ENCODE measurements around the gene AHDC1.
"Not testable (repeated sequence)": the region's sequence is repeated elsewhere in the genome, so short reads cannot be mapped to it uniquely, and the experiment has no call there.

The AHDC1 gene, protein sequence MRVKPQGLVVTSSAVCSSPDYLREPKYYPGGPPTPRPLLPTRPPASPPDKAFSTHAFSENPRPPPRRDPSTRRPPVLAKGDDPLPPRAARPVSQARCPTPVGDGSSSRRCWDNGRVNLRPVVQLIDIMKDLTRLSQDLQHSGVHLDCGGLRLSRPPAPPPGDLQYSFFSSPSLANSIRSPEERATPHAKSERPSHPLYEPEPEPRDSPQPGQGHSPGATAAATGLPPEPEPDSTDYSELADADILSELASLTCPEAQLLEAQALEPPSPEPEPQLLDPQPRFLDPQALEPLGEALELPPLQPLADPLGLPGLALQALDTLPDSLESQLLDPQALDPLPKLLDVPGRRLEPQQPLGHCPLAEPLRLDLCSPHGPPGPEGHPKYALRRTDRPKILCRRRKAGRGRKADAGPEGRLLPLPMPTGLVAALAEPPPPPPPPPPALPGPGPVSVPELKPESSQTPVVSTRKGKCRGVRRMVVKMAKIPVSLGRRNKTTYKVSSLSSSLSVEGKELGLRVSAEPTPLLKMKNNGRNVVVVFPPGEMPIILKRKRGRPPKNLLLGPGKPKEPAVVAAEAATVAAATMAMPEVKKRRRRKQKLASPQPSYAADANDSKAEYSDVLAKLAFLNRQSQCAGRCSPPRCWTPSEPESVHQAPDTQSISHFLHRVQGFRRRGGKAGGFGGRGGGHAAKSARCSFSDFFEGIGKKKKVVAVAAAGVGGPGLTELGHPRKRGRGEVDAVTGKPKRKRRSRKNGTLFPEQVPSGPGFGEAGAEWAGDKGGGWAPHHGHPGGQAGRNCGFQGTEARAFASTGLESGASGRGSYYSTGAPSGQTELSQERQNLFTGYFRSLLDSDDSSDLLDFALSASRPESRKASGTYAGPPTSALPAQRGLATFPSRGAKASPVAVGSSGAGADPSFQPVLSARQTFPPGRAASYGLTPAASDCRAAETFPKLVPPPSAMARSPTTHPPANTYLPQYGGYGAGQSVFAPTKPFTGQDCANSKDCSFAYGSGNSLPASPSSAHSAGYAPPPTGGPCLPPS (N-terminal part only)

DNA sequence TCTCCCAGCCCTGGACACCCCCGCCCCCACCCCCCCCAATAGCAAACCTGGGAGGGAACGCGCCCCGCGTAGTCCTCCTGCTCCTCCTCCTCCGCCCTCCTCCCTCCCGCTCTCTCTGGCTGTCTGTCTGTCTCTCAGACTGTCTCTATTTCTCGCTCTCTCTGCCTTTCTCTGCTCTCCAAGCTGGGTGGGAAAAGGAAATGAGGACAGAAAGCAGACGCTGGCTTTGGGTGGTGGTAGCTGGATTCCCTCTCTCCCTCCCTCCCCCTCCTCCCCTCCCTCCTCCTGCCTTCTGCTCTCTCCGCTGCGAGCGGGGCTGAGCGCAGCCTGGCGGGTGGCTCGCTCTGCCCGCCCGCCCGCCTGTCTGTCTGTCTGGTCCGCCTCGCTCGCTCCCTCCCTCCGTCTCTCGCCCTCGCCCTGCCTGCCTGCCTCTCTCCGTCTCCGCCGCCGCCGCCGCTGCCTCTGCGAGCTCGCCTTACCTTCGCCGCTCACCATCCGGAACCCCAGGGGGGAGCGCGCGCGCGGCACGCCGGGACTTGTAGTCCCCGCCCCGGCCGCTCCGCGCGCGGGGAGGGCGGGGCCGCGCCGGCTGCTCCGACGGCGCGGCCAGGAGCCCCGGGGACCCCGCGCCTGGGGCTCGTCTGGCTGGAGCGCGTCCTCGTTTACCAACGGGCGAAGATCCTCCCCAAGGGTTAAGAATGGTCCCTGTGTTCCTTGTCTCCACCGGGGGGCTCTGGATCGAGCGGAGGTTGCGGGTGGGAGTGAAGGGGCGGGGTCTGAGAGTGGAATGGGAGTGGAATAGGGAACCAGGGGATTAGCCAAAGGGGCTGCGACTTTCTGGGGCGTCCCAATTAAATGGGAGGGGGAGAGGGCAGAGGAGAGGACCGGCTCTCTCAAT lies at the start of gene AHDC1:
Gene AHDC1, minus strand, starts transcription at position 464 of the 898 bp plus-strand sequence. CDS start 52,029 bp downstream, outside the sequence.
- peak; percentile 95 for DNase-seq (ENCODE audit: low spot score)

DNA sequence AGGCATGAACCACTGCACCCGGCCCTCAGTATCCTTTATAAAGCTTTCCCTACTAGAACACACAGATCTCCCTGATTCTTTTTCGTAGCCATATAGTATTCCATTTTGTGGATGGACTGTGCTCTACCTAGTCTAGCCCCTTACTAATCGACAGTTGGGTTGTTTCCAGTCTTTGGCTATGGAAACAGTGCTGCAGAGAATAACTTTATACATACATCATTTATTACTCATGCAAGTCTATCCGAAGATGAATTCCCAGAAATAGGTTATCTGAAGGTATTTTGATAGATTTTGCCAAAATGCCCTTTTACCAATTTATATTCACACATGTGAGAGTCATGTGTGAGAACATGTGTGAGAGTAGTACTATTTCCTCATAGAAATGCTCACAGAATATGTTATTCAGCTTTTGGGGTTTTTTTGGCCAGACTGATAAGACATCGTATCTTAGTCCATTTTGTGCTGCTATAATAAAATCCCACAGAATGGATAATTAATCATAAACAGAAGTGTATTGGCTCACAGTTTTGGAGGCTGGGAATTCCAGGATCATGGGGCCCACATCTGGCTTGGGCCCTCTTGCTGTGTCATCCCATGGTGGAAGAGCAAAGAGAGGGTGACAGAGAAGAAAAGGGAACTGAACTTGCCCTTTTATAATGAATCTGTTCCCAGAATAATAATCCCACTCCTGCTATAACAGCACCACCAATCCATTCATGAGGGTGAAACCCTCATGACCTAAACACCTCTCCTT lies 48.3 kb upstream of the AHDC1 start:
- DNase-seq (ENCODE audit: low spot score) = no peak

DNA sequence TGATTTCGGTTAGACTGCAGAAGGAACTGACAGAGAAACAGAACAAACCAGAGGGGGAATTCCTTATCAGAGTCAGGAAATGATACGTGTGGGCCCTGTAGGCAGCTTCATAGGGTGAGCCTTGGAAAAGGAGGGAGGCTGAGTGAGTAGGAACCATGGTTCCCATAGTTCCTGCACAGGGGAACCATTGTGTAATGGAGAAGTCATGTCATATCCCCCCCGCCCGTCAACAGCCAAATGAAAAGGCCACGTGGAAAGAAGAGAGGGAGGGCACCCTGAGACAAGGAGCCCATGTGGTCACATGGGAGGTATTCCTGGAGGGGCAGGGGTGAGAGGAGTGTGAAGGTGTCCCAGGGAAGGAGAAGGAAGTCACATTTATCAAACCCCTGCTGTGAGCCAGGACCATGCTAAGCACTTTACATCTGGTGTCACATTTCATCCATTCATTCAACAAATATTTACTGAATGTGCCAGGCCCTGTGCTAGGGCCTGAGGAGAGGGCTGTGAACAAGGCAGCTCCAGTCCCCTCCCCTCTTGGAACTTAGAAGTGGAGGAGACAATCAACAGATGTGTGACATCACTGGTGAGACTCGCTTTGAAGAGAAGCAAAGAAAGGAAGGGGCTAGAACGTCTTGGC lies 46.7 kb upstream of the AHDC1 start:
- DNase-seq (ENCODE audit: low spot score) = no peak

DNA sequence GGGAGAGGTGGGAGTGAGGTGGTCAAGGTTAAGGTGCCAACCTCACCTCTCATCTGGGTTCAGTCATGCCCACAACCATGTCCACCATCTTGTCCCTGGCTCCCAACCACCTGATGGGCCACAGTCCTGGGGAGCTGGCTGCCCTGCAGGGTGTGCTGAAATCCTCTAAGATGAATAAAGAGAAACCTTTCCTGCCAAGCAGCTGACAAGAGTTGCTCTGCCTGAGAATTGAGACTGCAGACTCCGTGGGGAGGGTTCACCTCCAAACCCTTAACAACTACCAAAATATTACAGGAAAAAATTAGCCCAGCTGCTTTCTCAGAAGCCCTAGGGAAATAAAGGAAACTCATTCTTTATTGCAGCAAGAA lies 46.2 kb upstream of the AHDC1 start:
- no peak for DNase-seq (ENCODE audit: low spot score)

DNA sequence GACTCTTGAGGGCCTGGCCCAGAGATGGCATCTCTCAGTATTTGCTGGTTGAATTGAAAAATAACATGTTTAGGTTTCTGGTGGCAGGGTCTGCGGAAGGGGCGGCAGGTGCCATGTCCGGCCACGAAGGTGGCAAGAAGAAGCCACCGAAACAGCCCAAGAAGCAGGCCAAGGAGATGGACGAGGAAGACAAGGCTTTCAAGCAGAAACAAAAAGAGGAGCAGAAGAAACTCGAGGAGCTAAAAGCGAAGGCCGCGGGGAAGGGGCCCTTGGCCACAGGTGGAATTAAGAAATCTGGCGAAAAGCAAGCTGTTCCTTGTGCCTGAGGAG lies 45.3 kb upstream of the AHDC1 start:
- DNase-seq (ENCODE audit: low spot score) = no peak

DNA sequence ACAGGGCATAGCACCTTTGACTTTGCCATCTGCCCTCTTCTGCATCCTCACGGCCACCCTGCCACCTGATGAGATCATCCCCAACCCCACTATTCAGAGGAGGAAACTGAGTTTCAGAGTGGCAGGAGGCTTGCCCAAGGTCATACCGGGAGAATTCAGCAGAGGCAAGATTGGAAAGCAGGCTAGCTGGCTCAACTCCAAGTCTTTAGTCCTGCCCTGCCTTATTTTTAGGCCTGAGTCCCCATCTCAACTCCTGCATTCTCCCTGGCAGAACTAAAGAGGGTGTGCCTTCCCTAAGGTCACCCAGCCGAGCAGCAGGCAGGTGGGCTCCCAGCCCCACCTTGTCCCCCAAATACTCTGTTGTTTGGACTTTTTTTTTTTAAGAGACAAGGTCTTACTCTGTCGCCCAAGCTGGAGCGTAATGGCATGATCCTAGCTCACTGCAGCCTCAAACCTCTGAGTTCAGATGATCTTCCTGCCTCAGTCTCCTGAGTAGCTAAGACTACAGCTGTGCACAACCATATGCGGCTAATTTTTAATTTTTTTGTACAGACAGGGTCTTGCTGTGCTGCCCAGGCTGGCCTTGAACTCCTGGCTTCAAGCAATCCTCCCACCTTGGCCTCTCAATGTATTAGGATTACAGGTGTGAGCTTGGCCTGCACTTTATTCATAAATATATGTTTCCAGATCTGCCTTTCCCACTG lies 44.8 kb upstream of the AHDC1 start:
- DNase-seq (ENCODE audit: low spot score) = no peak

DNA sequence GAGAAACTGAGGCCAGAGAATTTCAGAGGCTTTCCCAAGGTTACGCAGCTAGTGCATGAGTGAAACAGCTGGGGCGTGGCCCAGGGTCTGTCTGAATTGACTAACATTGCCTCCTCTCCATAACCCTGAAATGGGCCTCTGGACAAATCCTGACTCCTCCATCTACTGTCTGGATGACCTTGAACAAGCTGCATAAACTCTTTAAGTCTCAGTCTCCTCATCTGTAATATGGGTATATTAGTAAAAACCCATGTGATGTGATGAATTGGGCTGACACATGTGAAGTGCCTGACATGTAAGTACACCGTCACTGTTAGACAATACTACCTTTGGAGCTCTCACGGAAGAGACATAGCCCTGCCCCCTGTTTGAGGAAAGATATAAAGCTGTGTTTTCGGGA lies 43.4 kb upstream of the AHDC1 start:
- DNase-seq (ENCODE audit: low spot score) = no peak

DNA sequence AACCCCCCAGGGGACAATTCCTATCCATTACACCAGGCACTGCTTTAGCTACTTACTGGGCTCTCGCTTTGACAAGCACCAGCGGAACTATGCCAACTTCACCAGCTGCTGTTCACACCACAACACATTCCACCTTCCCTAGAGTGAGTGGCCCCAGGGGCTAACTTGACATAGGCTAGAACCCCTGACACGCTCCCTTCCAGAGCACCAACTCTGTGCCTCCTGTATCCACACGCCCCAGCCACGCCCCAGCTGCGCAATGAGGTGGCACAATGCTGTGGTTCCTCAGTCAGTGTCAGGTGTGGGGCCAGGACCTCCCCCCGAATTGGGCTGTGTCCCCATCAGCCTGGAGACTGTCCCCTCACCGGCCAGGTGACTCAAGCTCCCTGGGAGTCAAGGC lies 42.7 kb upstream of the AHDC1 start:
- no peak for DNase-seq (ENCODE audit: low spot score)

DNA sequence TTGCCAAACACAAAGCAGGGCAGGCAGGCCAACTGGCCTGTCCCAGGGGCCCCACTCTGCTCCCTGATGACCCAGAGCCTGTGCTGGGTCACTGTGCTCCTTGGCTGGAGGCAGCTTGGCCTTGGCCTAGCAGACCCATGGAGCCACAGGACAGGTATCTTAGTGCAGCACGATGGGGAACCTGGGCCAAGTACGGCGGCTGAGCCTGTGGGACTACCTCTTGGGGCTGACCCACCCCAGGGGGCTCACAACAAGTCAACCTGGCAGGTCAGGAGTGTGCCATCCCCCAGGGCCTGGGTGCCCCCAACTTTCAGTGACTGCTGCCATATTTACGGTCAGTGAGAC lies 41.1 kb upstream of the AHDC1 start:
- no peak for DNase-seq (ENCODE audit: low spot score)

DNA sequence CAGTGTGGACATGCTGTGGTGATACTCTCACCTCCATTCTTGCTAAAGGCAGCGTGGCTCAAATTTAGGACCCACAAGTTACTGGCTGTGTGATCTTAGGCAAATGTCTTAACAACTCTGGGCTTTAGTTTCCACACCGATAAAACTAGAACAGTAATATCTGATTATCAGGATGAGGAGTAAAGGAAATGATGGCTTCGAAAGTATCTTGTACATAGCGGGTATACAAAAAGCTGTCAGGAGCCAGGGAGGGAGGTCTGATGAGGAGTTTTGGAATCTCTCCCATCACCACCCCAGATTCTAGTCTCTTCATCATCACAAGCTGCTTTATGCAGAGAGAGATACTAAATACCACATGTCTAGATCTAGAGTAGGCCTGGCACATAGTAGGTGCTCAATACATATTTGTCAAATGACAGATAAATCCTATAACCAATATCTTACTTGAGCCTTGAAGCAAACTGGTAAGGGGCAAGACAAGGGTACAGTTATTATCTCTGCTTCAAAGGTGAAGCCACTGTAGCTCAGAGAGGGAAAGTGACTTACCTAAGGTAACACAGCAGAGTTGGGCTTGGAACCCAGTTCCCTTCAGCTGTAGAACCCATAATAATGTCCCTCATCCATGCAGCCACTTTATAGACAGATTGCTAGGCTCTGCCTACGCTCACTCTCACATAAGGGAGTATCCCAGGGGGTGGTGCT lies 40.6 kb upstream of the AHDC1 start:
- DNase-seq (ENCODE audit: low spot score) = no peak

DNA sequence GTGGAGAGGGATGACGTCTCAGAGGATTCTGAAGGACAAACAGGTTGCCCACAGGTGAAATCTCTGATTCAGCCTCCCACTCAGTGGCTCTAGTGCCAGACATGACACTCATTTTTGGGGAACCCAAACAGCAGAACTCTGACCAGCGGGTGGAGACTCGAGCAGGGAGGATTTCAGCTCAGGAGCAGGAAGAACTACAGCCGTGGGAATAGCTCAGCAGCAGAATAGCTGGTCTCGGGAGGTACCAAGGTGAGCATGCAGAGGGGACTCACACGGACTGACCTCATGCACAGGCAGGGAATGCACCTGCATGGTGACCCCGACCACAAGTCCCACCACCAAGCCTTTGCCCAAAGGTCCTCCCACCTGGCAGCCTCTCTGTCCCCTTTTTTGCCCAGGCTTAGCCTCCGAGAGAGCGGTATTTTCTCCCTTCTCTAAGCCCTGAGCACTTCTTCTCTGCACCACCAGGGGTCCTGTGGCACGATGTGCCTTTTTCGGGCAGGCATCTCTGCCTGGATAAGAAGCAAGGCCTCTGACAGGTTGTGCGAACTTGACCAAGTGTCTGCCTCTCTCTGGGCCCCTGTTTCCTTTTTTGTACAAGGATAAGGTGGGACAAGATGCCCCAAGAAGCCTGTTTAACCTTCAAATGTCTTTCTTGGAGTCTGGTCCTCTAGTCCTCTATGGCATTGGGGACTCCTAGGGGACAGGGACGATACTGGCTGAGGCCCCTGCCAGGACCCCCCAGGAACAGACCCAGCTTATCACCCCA lies 39.8 kb upstream of the AHDC1 start:
- no peak for DNase-seq (ENCODE audit: low spot score)

DNA sequence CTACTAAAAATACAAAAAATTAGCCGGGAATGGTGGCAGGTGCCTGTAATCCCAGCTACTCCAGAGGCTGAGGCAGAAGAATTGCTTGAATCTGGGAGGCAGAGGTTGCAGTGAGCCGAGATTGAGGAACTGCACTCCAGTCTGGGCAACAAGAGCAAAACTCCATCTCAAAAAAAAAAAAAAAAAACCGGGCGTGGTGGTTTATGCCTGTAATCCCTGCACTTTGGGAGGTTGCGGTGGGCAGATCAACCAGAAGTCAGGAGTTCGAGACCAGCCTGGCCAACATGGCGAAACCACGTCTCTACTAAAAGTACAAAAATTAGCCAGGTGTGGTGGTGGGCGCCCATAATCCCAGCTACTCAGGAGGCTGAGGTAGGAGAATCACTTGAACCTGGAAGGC lies 36.6 kb upstream of the AHDC1 start:
- DNase-seq (ENCODE audit: low spot score) = not testable (repeated sequence)

DNA sequence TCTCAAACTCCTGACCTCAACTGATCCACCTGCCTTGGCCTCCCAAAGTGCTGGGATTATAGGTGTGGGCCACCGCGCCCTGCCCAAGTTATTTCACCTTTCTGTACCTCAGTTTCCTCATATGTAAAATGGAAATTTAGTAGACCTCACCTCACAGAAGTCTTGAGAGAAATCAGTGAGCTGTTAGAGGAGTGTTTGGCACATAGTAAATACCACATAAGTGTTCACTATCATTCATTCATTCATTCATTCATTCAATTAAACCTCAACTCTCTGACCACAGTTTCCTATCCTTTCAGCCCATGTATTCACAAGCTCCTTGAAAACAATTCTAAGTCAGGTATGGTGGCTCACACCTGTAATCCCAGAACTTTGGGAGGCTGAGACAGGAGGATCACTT lies 34.9 kb upstream of the AHDC1 start:
- DNase-seq (ENCODE audit: low spot score) = no peak

DNA sequence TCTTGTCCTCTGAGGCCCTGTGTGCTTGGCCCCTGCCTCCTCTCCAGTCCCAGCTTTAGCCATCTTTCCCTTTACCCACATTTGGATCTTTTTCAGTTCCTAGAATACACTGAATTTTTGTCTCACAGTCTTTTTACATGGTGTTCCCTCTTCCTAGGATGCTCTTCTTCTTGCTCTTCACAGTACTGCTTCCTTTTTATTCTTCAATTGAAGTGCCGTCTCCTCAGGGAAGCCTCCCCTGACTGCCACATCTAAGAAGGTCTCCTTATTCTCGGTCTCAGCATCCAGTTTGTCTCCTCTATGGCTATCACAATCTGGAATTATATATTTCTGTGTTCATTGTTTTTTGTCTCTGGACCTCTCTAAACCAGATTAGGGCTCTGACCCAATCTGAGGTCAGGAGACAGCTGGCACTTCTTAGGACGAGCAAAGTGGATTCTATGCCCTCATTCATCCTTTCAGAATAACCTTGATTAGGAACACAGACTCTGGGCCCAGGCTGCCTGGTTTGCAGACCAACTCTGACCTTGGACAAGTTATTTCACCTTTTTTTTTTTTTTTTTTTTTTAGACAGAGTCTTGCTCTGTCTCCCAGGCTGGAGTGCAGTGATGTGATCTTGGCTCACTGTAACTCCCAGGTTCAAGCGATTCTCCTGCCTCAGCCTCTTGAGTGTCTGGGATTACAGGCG lies 34.2 kb upstream of the AHDC1 start:
- DNase-seq (ENCODE audit: low spot score) = no peak

DNA sequence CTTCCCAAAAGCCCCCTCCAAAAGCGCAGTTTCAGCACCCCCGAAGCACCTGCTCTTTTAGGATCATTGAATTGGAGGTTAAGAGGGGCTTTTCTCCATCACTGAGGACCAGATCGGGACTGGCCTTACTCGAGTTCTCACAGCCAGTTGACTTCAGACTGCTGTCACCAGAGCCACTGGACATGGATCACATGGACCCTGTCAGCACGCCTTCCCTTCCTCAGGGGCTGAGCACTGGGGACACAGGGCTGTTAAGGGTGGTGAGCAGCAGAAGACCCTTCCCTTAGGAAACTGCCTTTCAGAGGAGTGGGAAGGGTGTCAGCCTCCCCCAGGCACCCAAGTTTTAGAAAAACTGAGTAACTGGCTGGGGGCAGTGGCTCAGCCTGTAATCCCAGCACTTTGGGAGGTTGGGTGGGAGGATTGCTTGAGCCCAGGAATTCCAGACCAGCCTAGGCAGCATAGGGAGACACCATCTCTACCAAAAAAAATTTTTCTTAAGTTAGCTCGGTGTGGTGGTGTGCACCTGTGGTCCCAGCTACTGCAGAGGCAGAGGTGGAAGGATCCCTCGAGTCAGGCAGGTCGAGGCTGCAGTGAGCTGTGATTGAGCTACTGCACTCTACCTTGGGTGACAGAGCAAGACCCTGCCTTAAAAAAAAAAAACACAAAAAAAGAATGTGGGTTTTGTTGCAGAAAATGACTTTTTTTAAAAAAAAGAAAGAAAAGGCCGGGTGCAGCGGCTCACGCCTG lies 31.6 kb upstream of the AHDC1 start:
- DNase-seq (ENCODE audit: low spot score) = no peak

DNA sequence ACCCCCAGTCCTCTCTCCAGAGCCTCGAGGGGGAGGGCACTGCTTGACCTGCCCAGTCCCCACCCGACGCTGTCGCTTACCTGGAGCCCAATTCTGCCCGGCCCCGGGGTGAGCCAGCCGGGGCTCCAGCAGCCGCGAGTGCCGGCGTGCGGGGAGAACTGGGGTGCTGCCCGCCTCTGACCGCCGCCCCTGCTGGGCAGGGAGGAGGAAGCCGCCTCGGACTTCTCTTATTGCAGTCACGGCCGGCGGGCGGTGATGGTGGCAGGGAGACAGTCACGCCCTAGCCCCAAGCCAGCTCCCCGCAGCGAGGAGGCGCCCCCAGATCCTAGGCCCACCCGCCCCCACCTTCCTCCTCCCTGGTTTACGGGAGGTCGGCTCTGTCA lies 31.0 kb upstream of the AHDC1 start, which contains the start of gene FGR:
Gene FGR, minus strand, starts transcription at position 201 of the 383 bp plus-strand sequence. CDS start 11,269 bp downstream, outside the sequence.
- no peak for DNase-seq (ENCODE audit: low spot score)
